ENCODE data around the gene GET4.

GET4 gene

DNA sequence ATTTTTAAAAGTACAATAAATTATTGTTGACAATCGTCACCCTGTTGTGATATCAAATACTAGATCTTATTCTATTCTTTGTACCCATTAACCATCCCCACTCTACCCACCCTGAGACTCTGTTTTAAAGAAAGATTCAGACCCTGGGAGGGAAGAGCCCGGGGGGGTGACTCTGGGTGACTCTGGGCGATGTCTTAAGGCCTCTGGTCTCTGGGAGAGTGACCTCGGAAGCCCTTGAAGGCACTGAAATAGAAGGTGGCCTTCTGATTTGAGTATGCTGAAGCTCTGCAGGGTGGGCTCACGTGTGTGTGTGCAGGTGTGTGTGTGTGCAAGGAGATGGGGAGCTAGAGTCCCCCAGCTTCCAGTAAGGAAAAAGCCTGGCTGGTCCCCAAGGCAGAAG lies 68.4 kb downstream of the GET4 start:
- TF ChIP-seq, protein P1, sequence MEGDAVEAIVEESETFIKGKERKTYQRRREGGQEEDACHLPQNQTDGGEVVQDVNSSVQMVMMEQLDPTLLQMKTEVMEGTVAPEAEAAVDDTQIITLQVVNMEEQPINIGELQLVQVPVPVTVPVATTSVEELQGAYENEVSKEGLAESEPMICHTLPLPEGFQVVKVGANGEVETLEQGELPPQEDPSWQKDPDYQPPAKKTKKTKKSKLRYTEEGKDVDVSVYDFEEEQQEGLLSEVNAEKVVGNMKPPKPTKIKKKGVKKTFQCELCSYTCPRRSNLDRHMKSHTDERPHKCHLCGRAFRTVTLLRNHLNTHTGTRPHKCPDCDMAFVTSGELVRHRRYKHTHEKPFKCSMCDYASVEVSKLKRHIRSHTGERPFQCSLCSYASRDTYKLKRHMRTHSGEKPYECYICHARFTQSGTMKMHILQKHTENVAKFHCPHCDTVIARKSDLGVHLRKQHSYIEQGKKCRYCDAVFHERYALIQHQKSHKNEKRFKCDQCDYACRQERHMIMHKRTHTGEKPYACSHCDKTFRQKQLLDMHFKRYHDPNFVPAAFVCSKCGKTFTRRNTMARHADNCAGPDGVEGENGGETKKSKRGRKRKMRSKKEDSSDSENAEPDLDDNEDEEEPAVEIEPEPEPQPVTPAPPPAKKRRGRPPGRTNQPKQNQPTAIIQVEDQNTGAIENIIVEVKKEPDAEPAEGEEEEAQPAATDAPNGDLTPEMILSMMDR (IDR thresholded peaks at IDR 0.05; ENCODE audit: low read depth, low read length, missing control alignments) = no peak
- DNase-seq (ENCODE audit: low read depth) = no peak
- no peak overlapping the region for H3K4me3 ChIP-seq (ENCODE audit: low read depth, low read length)

DNA sequence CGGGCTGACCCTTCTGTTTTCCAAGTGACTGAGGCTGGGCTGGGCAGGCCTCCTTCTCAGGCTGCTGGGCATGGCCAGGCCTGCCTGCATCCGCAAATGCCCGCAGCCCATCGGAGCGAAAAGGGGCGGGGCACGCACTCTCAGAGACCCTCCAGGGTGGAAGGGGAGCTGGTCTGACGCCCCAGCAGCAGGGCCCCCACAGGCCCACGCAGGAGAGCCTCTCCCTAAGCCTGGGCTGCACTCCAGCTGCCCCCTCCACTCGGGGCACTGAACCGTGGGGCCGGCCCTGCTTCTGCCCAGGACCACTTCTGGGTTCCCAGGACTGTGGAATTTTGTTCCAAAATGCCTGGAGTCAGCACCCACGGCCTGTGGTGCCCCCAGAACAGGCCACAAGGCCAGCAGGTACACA lies 68.8 kb downstream of the GET4 start:
- TF ChIP-seq, protein P1 (IDR thresholded peaks at IDR 0.05; ENCODE audit: low read depth, low read length, missing control alignments) = no peak
- no peak for DNase-seq (ENCODE audit: low read depth)
- no peak overlapping the region for H3K4me3 ChIP-seq (ENCODE audit: low read depth, low read length)

- no peak for DNase-seq (ENCODE audit: low read depth)
- H3K4me3 ChIP-seq (ENCODE audit: low read depth, low read length) = no peak overlapping the region
- TF ChIP-seq, protein P1 (IDR thresholded peaks at IDR 0.05; ENCODE audit: low read depth, low read length, missing control alignments) = no peak
These were observed 69.4 kb downstream of the GET4 start for GRCh38 chr7:945556-946255.
